ENCODE measurements around the gene IFI27L1. TPM values are rescaled to one million over a fixed set of nuclear protein-coding genes. Genes with fewer than 3 reads are reported as not detected.

IFI27L1 gene
- total RNA-seq, 8 experiments from 2014 or later, result 21.1 to 75.6 (median 30.4) TPM

DNA sequence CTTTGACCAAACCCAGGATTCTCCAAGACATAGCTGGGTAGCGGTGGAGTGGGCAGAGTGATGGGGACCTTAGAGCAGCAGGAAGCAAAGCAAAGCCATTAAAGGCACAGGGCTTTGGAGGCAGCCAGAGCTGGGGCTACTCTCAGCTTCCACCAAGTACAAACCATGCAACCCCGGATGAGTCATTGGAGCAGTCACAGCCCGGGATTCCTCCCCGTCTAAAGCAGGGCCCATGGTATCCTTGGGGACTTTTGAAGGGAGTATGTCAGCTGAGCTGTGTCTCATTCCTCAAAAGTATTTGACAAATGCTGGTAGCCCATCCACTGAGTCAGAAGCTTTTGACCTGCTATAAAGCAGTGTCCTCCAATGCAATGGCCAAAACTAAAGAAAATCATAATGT is 19.7 kb downstream of the IFI27L1 start:
- ATAC-seq (replicated peaks in 6 of 8), result peak in 7 of 8 experiments; percentile 10 to 96 (median 83)
- WGBS, 10 experiments, result 61 to 91% (median 79%) methylated on average over 3 to 4 of the region's 4 CpGs; no CpG with 5 or more reads in 7 of the 10 experiments
- H3K4me3 ChIP-seq, result no peak overlapping the region
- in situ Hi-C loops (cut with MboI; ENCODE audit: low pct_unique_long_range_greater_than_20kb in 2 of 9, low sequenced_read_pairs in 9 of 9, unreplicated experiment in 9 of 9), result no loop called here
- no peak overlapping the region for H3K27ac ChIP-seq
- peaks cover 0 to 3% of the 10 kb centered on the region in 2 donors for H3K4me1 ChIP-seq (replicated peaks in 1 of 2)

DNA sequence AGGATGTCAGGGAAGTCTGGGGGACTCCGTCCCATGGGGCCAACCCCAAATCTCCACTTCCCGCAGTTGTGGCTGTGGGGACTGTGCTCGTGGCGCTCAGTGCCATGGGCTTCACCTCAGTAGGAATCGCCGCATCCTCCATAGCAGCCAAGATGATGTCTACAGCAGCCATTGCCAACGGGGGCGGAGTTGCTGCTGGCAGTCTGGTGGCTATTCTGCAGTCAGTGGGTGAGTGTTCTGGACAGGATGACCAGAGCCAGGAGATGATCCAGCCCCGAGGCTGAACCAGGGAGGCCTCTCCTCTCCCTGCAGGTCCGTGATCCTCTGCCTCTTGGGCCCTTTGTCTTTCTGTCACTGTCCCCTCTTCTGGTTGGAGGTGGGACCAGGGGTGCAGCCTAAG is 20.6 kb downstream of the IFI27L1 start:
- in situ Hi-C loops (cut with MboI; ENCODE audit: low pct_unique_long_range_greater_than_20kb in 2 of 9, low sequenced_read_pairs in 9 of 9, unreplicated experiment in 9 of 9), result no loop called here
- H3K4me3 ChIP-seq, result no peak overlapping the region
- ATAC-seq (replicated peaks in 6 of 8), result no peak
- H3K4me1 ChIP-seq (replicated peaks in 1 of 2), result peaks cover 0 to 3% of the 10 kb centered on the region in 2 donors
- no peak overlapping the region for H3K27ac ChIP-seq
- WGBS, 10 experiments, result 87 to 100% methylated on average over 1 to 7 of the region's 10 CpGs; no CpG with 5 or more reads in 8 of the 10 experiments

DNA sequence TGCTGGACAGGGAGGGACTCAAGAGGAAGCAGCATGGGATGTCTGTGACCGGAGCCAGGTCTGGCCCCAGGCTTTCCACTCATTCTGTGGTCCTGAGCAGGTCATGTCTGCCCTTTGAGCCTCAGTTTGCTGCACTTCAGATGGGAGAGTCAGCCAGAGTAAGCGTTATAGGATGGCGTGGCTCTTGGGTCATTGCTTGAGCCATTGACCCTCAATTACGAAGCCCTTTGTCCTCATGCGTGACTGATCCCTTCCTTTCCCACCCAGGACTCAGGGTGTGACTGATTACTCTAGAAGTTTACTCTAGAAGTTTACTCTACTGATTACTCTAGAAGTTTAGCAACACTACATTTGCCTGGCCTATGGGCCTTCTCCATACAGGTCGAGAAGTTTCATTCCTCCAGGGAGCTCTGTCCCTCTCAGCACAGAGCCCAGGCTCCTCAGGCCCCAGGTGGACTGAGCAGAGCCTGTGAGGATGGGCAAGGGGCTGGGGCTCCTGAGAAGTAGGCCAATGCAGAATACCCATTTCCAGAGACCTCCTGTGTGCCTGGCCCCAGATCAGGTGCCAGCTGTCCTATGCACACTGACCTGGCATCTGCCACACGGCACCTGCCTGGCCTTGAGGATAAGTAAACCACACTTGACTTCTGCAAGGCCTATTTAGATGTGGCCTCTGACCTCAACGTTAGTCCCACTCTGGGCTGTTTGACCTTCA is 21.8 kb downstream of the IFI27L1 start:
- in situ Hi-C loops (cut with MboI; ENCODE audit: low pct_unique_long_range_greater_than_20kb in 2 of 9, low sequenced_read_pairs in 9 of 9, unreplicated experiment in 9 of 9), result no loop called here
- no peak for ATAC-seq (replicated peaks in 6 of 8)
- H3K4me1 ChIP-seq (replicated peaks in 1 of 2), result peaks cover 0 to 3% of the 10 kb centered on the region in 2 donors
- H3K4me3 ChIP-seq, result no peak overlapping the region
- no peak overlapping the region for H3K27ac ChIP-seq
- WGBS, 10 experiments, result 64 to 100% (median 84%) methylated on average over 1 to 4 of the region's 8 CpGs; no CpG with 5 or more reads in 3 of the 10 experiments

DNA sequence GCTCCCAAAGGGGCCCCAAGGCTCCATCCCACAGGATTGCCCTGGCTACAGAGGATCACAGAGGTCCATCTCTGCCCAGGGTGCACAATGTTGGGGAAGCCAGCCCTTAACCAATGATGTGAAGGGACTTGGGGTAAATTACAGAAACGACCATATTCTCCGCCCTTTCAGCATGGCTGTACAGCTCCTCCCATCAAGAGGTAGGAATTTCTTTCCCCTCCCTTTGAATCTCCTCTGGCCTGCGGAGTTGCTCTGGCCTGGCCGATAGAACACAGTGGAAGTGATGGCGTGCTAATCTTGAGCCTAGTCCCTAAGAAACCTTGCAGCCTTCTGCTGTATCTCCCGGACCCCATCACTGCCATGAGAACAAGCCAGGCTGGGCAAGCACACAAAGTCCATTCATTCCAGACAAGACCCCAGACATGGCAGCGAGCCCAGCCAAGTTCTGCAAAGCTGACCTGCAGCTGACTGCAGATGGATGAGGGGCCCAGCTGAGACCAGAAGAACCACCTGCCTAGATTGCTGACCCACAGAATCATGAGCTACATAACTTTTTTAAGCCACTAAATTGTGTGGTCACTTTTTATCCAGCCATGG is 22.5 kb downstream of the IFI27L1 start:
- no peak overlapping the region for H3K27ac ChIP-seq
- no peak overlapping the region for H3K4me3 ChIP-seq
- peak in 3 of 8 experiments; percentile 18 to 28 (median 26) for ATAC-seq (replicated peaks in 6 of 8)
- WGBS, 10 experiments, result 23 to 96% (median 67%) methylated on average over 1 to 6 of the region's 7 CpGs; no CpG with 5 or more reads in 3 of the 10 experiments
- in situ Hi-C loops (cut with MboI; ENCODE audit: low pct_unique_long_range_greater_than_20kb in 2 of 9, low sequenced_read_pairs in 9 of 9, unreplicated experiment in 9 of 9), result no loop called here
- H3K4me1 ChIP-seq (replicated peaks in 1 of 2), result peaks cover 0 to 5% of the 10 kb centered on the region in 2 donors

DNA sequence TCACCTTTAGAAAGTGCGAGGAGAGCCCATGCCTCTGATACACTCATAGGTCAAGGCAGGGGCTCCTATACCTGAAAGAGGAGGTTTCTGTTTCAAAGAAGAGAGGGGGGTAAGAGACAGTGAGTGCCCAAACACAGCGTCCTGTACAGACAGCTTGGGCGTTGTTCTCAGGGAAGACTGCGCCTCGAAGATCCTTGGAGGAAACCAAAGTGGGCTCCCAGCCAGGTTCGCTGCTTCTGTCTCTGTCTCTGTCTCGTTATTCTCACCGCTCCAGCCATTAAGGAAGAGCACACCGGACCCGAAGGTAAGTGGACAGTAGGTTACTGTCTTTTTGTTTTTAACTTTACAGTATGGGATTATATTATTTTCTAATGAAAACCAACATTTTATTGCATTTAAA is 23.6 kb downstream of the IFI27L1 start:
- 78 to 100% (median 90%) methylated on average over 1 to 10 of the region's 10 CpGs; no CpG with 5 or more reads in 3 of the 10 experiments for WGBS, 10 experiments
- H3K4me3 ChIP-seq, result no peak overlapping the region
- in situ Hi-C loops (cut with MboI; ENCODE audit: low pct_unique_long_range_greater_than_20kb in 2 of 9, low sequenced_read_pairs in 9 of 9, unreplicated experiment in 9 of 9), result no loop called here
- no peak for ATAC-seq (replicated peaks in 6 of 8)
- peaks cover 0 to 5% of the 10 kb centered on the region in 2 donors for H3K4me1 ChIP-seq (replicated peaks in 1 of 2)
- no peak overlapping the region for H3K27ac ChIP-seq

DNA sequence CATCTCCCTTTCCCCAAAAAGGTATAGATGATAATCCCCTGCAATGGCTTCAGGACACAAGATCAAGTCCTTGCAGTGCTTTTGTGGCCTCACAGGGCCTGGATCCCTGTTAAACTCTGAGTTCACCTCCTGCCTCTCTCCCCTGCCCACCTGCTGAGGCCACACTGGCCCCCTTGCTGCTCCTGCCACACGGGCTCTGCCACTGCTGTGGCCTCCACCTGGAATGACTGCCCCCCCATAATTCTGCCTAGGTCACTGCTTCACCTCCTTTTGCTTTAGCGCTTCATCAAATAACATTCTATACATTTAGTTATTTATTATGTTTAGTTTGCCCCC is 28.8 kb downstream of the IFI27L1 start:
- ATAC-seq (replicated peaks in 6 of 8), result no peak
- H3K4me3 ChIP-seq, result no peak overlapping the region
- WGBS, 10 experiments, result 52 to 100% (median 92%) methylated on average over 1 to 2 of the region's 2 CpGs; no CpG with 5 or more reads in 4 of the 10 experiments
- in situ Hi-C loops (cut with MboI; ENCODE audit: low pct_unique_long_range_greater_than_20kb in 2 of 9, low sequenced_read_pairs in 9 of 9, unreplicated experiment in 9 of 9), result no loop called here
- no peak overlapping the region for H3K27ac ChIP-seq
- peaks cover 0 to 2% of the 10 kb centered on the region in 2 donors for H3K4me1 ChIP-seq (replicated peaks in 1 of 2)

DNA sequence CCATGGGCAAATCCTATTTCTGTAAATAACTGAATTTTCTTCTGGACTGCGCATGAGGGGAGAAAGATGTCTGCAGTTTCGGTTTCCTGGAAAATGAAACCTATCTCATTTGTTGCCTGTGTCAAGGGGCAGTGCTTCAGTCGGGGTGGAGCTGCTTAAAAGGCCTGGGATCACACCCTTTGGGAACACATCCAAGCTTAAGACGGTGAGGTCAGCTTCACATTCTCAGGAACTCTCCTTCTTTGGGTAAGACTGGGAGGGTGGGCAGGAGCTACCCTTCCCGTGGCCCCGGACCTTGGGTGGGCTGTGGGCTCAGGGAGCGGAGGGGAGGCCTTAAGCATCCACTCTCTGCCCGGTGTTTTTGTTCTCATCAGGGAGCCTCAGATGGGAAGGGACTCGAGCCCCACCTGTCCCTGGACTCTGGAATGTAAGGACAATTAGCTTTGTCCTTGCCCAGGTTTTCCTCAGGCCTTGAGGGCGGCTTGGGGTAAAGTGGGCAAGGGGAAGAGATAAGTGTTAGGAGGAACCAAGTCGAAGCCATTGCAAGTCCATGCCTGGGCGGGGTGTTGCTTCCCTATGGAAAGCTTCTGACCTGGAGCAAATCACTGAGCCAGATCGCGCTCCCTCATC is 29.6 kb downstream of the IFI27L1 start, which contains the start of gene IFI27:
IFI27 (plus strand) TSS at position 185 of the 630 bp plus-strand sequence.
- peaks cover 0 to 2% of the 10 kb centered on the region in 2 donors for H3K4me1 ChIP-seq (replicated peaks in 1 of 2)
- no peak within 1 kb of the TSS for H3K27ac ChIP-seq
- ATAC-seq (replicated peaks in 6 of 8), result peak in 3 of 8 experiments; percentile 74 to 85 (median 77)
- H3K4me3 ChIP-seq, result no peak within 1 kb of the TSS
- in situ Hi-C loops (cut with MboI; ENCODE audit: low pct_unique_long_range_greater_than_20kb in 2 of 9, low sequenced_read_pairs in 9 of 9, unreplicated experiment in 9 of 9), result no loop called here
- WGBS, 10 experiments, result 0 to 90% (median 83%) methylated on average over 2 to 11 of the region's 14 CpGs; no CpG with 5 or more reads in 1 of the 10 experiments

DNA sequence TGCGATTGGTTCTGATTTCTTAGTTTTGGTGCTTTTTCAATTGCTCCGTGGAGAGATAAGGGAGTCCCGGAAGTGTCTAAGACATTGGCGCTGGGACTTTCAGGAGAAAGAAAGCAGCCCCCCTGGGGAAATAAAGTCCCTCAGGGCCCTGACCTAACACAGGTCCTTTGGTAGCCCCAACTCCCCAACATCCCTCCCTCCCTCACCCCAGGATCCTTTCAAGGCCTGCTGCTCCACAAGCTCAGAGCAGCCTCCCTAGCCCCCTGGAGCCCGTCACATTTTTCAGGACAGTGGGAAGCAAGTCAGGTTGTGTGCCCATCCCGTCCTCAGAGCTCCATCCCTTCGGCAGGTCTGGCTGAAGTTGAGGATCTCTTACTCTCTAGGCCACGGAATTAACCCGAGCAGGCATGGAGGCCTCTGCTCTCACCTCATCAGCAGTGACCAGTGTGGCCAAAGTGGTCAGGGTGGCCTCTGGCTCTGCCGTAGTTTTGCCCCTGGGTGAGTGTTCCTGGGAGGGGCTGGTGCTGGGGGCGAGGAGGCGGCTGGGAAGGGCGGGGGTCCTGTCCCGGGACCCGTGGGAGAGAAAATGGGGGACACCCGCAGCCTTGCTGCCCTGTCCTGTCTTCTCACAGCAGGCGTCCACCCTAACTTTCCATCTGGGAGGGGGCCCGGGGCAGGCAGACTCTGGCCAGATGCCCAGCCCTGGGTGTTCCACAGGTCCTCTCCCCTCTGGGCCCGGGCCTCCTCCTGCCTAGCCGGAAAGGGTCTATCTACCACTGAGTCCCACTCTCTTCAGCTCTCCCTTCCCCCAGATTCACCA is 30.4 kb downstream of the IFI27L1 start:
- WGBS, 10 experiments, result 82 to 100% (median 96%) methylated on average over 1 to 6 of the region's 20 CpGs; no CpG with 5 or more reads in 3 of the 10 experiments
- in situ Hi-C loops (cut with MboI; ENCODE audit: low pct_unique_long_range_greater_than_20kb in 2 of 9, low sequenced_read_pairs in 9 of 9, unreplicated experiment in 9 of 9), result no loop called here
- H3K4me3 ChIP-seq, result no peak overlapping the region
- H3K4me1 ChIP-seq (replicated peaks in 1 of 2), result peaks cover 0 to 2% of the 10 kb centered on the region in 2 donors
- H3K27ac ChIP-seq, result no peak overlapping the region
- no peak for ATAC-seq (replicated peaks in 6 of 8)

DNA sequence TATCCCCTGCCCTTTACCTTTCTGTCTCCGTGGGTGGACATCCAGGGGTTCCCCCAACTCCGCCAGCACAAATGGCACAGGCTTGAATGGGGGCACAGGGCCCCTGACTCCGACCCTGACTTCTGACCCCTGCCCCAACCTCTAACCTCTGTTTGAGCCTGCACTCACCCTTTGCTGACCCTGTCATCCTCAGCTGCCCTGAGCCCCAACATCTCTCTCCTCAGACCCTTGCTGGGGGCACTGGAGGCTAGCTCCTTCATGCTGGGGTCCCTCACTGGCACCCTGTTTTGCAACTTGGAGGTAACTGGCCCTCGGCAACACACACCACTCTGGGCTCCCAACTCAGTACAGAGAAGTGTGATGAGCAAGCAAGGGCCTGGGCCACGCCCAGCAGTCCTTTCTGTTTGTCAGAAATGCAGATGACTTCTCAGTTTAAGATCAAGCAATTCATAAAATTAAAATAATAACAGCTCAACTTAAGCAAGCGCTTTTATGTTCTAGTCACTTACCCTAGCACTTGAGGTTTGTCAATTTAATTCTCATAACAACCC is 31.5 kb downstream of the IFI27L1 start:
- in situ Hi-C loops (cut with MboI; ENCODE audit: low pct_unique_long_range_greater_than_20kb in 2 of 9, low sequenced_read_pairs in 9 of 9, unreplicated experiment in 9 of 9), result no loop called here
- WGBS, 10 experiments, result 37 to 93% (median 82%) methylated on average over 1 to 4 of the region's 6 CpGs; no CpG with 5 or more reads in 1 of the 10 experiments

DNA sequence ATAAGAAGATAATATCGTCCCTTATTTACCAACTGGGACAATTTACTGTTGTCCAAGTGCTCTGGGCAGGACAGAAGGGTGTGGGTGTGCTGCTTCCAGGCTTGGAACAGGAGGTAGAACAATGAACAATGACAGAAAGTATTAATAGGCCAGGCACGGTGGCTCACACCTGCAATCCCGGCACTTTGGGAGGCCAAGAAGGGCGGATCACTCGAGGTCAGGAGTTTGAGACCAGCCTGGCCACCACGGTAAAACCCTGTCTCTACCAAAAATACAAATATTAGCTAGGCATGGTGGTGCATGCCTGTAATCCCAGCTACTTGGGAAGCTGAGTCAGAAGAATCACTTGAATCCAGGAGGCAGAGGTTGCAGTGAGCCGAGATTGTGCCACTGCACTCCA is 32.0 kb downstream of the IFI27L1 start:
- 33 to 100% (median 81%) methylated on average over 1 to 6 of the region's 7 CpGs; no CpG with 5 or more reads in 2 of the 10 experiments for WGBS, 10 experiments
- in situ Hi-C loops (cut with MboI; ENCODE audit: low pct_unique_long_range_greater_than_20kb in 2 of 9, low sequenced_read_pairs in 9 of 9, unreplicated experiment in 9 of 9), result no loop called here
- H3K4me1 ChIP-seq (replicated peaks in 1 of 2), result peaks cover 0 to 2% of the 10 kb centered on the region in 2 donors
- H3K4me3 ChIP-seq, result no peak overlapping the region
- ATAC-seq (replicated peaks in 6 of 8), result peak in 2 of 8 experiments; percentile 8 to 16
- no peak overlapping the region for H3K27ac ChIP-seq

More for the DNA sequence above, 31.5 kb downstream of the IFI27L1 start:
- no peak overlapping the region for H3K27ac ChIP-seq
- ATAC-seq (replicated peaks in 6 of 8), result peak in 3 of 8 experiments; percentile 60 to 68 (median 67)
- no peak overlapping the region for H3K4me3 ChIP-seq
- H3K4me1 ChIP-seq (replicated peaks in 1 of 2), result peaks cover 0 to 2% of the 10 kb centered on the region in 2 donors

DNA sequence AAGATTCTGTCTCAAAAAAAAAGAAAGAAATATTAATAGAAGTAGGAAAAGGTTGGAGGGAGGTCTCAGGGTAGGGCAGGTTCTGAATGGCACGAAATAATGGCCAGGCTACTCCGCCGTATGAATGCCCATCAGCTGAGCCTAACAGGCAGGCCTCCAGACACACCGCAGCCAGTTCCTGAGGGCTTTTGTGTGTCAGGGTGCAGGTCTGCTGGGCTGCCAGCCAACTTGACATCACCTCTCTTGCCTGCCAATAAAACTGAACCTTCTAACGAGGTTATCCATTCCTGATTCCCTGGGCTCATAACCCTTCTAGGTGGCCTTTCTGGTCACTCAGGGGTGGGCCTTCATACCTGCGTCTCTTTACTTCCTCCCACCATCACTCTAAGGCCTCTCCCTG is 32.4 kb downstream of the IFI27L1 start:
- in situ Hi-C loops (cut with MboI; ENCODE audit: low pct_unique_long_range_greater_than_20kb in 2 of 9, low sequenced_read_pairs in 9 of 9, unreplicated experiment in 9 of 9), result no loop called here
- WGBS, 10 experiments, result 50 to 100% (median 93%) methylated on average over 1 to 5 of the region's 6 CpGs; no CpG with 5 or more reads in 4 of the 10 experiments
- no peak overlapping the region for H3K27ac ChIP-seq
- ATAC-seq (replicated peaks in 6 of 8), result peak in 3 of 8 experiments; percentile 19 to 36 (median 27)
- H3K4me1 ChIP-seq (replicated peaks in 1 of 2), result no peaks in the 10 kb centered on the region
- no peak overlapping the region for H3K4me3 ChIP-seq

DNA sequence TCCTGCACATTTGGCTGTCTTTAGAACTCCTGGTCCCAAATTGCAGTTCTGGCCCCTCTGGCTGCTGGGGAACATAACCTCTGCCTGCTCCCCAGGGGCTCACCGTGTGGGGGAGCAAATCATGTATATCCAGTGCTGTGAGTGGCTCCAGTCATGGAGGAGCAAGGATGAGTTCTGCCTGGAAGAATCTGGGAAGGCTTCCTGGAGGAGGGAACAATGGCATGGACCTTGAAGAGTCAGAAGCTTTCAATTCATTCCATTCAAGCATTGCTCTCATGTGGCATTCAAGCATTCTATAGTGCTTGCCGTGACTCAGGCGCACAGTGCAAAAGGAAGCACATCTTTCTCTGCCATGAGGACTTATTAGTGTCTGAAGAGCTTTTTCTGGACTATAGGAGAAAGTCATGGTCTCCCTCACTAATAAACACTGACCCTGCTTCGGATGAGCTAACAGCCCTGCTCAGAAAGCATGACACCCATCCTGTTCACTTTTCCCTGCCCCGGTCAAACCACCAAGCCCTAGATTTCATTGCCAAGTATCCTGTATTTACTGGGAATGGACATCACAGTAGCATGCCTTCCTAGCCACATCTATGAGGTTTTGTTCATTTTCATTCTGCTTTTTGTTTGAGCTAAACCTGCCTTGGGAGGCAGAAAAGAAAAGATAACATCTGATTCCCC is 32.9 kb downstream of the IFI27L1 start:
- in situ Hi-C loops (cut with MboI; ENCODE audit: low pct_unique_long_range_greater_than_20kb in 2 of 9, low sequenced_read_pairs in 9 of 9, unreplicated experiment in 9 of 9), result no loop called here
- 60 to 96% (median 79%) methylated on average over 1 to 5 of the region's 5 CpGs; no CpG with 5 or more reads in 2 of the 10 experiments for WGBS, 10 experiments
- ATAC-seq (replicated peaks in 6 of 8), result no peak
- H3K4me1 ChIP-seq (replicated peaks in 1 of 2), result no peaks in the 10 kb centered on the region
- no peak overlapping the region for H3K27ac ChIP-seq
- H3K4me3 ChIP-seq, result no peak overlapping the region

All from motor neuron (in vitro differentiated cells).